HCT116 (cell line): Measurements from ENCODE around the gene GANAB.

Experiments
- CEBPB ChIP-seq: IDR thresholded peaks from 2 replicates; pipeline ENCODE4 v1.6.1; 2012; ENCODE audit warnings: low read depth
- EGR1 ChIP-seq: IDR thresholded peaks from 2 replicates; pipeline ENCODE4 v1.6.1; 2012; ENCODE audit warnings: low read depth
- EZH2 ChIP-seq: fragments of 200-600 bp; sonication (generic); IDR thresholded peaks from 2 replicates; pipeline ENCODE4 v1.6.1; 2017; ENCODE audit warnings: antibody characterized with exemption, mixed run types
- EZH2phosphoT487 ChIP-seq: fragments of 200-600 bp; IDR thresholded peaks from 2 replicates; pipeline ENCODE4 v1.6.1; 2018; ENCODE audit warnings: antibody characterized with exemption, borderline replicate concordance
- JUND ChIP-seq: IDR thresholded peaks from 2 replicates; pipeline ENCODE4 v1.6.1; 2012
- POLR2AphosphoS5 ChIP-seq: IDR thresholded peaks from 2 replicates; pipeline ENCODE4 v1.6.1; 2011; ENCODE audit warnings: mild to moderate bottlenecking, low read depth, low read length, moderate library complexity
- RAD21 ChIP-seq: IDR thresholded peaks from 2 replicates; pipeline ENCODE4 v1.6.1; 2012; ENCODE audit warnings: low read depth, mild to moderate bottlenecking
- YY1 ChIP-seq: IDR thresholded peaks from 2 replicates; pipeline ENCODE4 v1.6.1; 2011; ENCODE audit warnings: low read length, low read depth, moderate library complexity, mild to moderate bottlenecking; ENCODE audit not compliant: insufficient replicate concordance; ENCODE audit errors: extremely low read depth
- ZNF274 ChIP-seq: fragments of 200-500 bp; sonication (Bioruptor generic); IDR thresholded peaks from 2 replicates; pipeline ENCODE4 v1.6.1; 2014; ENCODE audit warnings: mild to moderate bottlenecking, low read depth, low read length, inconsistent platforms
- TF ChIP-seq, protein P1 (sequence below), 3 experiments: fragments of 200-600 bp in 1 of 3; sonication (generic) in 1 of 3; IDR thresholded peaks in 2 of 3; conservative IDR thresholded peaks in 1 of 3; 2 replicates each; pipeline ENCODE4 v1.5.1; 2012 to 2017; ENCODE audit warnings: low read depth in 2 of 3, low read length in 2 of 3, antibody characterized with exemption in 1 of 3, borderline replicate concordance in 1 of 3, control low read depth in 1 of 3, mild to moderate bottlenecking in 1 of 3, mixed read lengths in 1 of 3, mixed run types in 1 of 3, moderate library complexity in 1 of 3; ENCODE audit not compliant: insufficient read depth in 1 of 3
- TF ChIP-seq, protein P2 (sequence below): IDR thresholded peaks from 2 replicates; pipeline ENCODE4 v1.6.1; 2011; ENCODE audit warnings: mild to moderate bottlenecking, low read length, moderate library complexity; ENCODE audit not compliant: insufficient replicate concordance; ENCODE audit errors: extremely low read depth

- TF ChIP-seq, protein P1, sequence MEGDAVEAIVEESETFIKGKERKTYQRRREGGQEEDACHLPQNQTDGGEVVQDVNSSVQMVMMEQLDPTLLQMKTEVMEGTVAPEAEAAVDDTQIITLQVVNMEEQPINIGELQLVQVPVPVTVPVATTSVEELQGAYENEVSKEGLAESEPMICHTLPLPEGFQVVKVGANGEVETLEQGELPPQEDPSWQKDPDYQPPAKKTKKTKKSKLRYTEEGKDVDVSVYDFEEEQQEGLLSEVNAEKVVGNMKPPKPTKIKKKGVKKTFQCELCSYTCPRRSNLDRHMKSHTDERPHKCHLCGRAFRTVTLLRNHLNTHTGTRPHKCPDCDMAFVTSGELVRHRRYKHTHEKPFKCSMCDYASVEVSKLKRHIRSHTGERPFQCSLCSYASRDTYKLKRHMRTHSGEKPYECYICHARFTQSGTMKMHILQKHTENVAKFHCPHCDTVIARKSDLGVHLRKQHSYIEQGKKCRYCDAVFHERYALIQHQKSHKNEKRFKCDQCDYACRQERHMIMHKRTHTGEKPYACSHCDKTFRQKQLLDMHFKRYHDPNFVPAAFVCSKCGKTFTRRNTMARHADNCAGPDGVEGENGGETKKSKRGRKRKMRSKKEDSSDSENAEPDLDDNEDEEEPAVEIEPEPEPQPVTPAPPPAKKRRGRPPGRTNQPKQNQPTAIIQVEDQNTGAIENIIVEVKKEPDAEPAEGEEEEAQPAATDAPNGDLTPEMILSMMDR (IDR thresholded peaks at IDR 0.05 in 2 of 3, conservative IDR thresholded peaks at IDR 0.05 in 1 of 3; ENCODE audit: borderline replicate concordance in 1 of 3, insufficient read depth in 1 of 3, low read depth in 2 of 3, low read length in 2 of 3) = peak; percentile 86 to 88 (median 87); a peak in 5 of 6 replicates
- TF ChIP-seq, protein P2, sequence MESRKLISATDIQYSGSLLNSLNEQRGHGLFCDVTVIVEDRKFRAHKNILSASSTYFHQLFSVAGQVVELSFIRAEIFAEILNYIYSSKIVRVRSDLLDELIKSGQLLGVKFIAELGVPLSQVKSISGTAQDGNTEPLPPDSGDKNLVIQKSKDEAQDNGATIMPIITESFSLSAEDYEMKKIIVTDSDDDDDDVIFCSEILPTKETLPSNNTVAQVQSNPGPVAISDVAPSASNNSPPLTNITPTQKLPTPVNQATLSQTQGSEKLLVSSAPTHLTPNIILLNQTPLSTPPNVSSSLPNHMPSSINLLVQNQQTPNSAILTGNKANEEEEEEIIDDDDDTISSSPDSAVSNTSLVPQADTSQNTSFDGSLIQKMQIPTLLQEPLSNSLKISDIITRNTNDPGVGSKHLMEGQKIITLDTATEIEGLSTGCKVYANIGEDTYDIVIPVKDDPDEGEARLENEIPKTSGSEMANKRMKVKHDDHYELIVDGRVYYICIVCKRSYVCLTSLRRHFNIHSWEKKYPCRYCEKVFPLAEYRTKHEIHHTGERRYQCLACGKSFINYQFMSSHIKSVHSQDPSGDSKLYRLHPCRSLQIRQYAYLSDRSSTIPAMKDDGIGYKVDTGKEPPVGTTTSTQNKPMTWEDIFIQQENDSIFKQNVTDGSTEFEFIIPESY = no peak
- TF ChIP-seq EZH2 = no peak
- no peak for TF ChIP-seq YY1
- no peak for TF ChIP-seq ZNF274
- no peak for TF ChIP-seq CEBPB
- 0 out of 2 replicates have a peak, but pooled peaks have one; percentile 23 for TF ChIP-seq POLR2AphosphoS5
- no peak for TF ChIP-seq EGR1
- no peak for TF ChIP-seq EZH2phosphoT487
- TF ChIP-seq JUND = no peak
- TF ChIP-seq RAD21 = peak; percentile 80
Measured at GRCh38 chr11:62694455-62695167, 48.2 kb upstream of the GANAB start.
